Inferior parietal cortex (tissue), 1 donor: Measurements from ENCODE around the gene KRT81.
A peak's percentile ranks its signal among the peaks of the same experiment; 100 is the strongest.
"Not testable (repeated sequence)": the region's sequence is repeated elsewhere in the genome, so short reads cannot be mapped to it uniquely, and the experiment has no call there.

Source experiments
- DNase-seq: peaks from one replicate; pipeline ENCODE4 v3.0.0-alpha.2; 2016; ENCODE audit errors: extremely low spot score

KRT81 gene

GRCh38 chr12:52296572-52297215 is 5.4 kb upstream of the KRT81 start:
- DNase-seq: no peak

DNA sequence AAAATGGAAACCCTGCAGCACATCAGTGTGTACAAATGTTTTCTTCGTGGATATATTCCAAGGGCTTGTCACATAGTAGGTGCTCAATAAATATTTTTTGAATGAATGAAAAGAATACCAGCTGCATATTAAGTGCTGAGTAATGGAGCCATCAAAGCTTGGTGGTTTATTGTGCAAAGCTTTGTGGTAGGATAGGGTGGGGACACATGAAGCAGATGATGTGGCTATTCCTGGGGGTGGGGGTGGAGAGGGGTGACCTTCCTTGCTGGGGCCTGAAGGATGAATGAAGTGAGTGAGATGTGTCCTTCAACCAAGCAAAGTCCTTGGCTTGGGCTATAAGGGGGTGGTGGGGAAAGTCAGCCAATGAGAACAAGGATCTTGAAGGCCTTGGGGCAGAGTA is 4.3 kb upstream of the KRT81 start:
- DNase-seq: no peak

DNA sequence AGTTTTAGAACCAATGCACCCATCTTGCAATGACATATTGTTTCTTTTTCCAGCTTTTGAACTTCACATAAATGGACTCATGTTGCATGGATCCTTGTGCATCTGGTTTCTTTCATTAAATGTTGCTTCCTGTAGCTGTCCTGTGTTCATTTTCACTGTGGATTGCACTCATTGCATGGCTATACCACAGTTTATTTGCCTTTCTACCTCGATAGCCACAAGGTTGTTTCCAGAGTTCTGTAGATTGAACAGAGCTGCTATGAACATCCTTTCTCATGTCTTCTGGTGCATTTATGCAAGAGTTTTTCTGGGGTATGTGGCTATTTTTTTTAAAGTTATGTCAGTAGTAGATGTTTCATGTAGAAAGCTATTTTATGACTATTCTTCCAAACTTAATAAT is 3.5 kb upstream of the KRT81 start:
- no peak for DNase-seq

DNA sequence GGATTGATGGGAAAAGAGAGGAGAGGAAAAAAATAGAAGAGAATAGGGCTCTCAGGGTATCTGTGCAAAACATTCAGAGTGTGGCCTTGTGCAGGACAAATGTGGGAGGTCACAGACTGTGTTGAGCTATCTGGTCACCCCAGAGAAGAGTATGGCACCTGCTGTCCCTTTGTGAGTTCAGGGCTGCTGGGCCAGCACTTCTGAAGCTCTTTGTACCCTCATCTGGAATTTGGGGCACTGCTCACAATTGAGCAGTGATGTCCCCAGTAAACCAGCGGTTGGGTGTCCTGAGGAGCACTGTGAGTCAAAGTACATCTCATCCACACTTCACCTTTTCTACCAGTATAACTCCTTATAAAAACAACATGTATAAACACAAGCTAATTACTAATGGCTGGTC is 2.6 kb upstream of the KRT81 start:
- no peak for DNase-seq

GRCh38 chr12:52290483-52291134 is 725 bp downstream of the KRT81 start:
- DNase-seq: not testable (repeated sequence)

DNA sequence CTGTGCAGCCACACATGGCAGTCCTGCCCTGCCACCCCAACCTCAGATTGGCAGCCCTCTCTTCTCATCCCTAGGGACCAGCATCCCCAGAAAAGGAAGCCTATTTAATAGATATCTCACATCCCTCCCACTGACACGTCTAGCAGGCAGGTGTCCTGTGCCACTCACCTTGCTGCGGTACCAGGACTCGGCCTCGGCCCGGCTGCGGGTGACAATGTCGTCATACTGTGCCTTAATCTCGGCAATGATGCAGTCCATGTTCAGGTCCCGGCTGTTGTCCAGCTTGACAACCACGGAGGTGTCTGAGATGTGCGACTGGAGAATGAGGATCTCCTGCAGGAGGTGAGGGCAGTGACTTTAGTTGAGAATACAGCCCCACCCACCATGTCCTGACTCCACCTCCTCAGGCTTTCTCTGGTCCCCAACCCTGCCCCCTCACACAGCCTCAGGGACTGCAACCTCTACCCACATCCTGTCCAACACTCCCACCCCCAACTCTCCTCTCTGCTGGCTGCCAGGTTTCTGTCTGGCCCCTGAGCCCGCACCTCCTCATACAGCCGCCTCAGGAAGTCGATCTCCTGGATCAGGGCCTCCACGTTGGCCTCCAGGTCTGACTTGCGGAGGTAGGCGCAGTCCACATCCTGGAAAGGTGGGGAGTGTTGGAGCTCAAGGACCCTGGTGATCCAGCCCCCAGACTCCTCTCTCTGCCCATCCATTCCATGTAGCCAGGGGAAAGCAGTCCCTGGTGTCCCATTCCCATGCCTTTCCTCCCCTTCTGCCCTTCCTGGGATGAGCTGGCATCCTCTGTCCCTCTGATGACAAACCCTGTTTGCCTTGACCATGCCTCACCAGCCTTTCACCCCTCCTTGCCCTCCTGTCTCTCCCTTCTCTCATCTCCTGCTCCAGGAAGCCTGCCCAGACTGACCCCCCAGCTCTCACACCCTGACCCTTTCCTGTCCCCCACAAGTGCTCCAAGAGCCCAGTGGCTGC is 3.2 kb downstream of the KRT81 start:
- not testable (repeated sequence) for DNase-seq

DNA sequence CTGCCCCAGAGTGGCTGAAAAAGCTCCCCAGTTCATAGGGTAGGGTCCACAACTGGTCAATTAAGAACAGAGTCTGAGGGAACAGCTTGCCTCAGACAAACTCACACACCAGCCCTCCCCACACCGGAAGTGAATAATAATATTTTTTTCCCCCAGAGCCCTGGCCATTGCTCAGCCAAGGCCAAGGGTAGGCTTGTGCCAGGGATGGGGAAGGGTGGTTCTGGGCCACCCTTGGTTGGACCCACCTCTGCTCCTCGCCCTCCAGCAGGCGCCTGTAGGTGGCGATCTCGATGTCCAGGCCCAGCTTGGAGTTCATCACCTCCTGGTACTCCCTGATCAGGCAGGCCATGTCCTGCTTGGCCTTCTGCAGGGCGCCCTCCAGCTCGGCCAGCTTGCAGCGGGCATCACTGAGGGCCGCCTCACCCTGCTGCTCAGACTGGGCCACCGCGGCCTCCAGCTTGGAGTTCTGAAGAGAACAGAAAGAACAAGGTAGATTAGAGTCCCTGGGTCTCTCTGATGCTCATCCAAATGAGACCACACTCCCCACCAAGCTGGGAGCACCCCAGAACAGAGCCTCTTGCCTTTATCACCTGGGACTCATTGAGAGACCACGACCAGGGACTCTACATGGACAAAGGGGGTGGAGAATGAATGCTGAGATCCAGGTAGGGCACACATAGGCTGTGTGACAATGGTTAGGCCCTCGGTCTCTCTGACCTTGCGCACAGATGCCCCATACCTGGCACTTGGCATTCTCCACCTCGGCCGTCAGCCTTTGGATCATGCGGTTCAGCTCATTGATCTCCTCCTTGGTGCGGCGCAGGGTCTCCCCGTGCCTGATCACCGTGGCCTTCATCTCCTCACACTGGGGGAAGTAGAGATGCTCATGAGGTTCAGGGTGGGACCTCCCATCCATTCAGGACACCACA is 4.2 kb downstream of the KRT81 start:
- not testable (repeated sequence) for DNase-seq

DNA sequence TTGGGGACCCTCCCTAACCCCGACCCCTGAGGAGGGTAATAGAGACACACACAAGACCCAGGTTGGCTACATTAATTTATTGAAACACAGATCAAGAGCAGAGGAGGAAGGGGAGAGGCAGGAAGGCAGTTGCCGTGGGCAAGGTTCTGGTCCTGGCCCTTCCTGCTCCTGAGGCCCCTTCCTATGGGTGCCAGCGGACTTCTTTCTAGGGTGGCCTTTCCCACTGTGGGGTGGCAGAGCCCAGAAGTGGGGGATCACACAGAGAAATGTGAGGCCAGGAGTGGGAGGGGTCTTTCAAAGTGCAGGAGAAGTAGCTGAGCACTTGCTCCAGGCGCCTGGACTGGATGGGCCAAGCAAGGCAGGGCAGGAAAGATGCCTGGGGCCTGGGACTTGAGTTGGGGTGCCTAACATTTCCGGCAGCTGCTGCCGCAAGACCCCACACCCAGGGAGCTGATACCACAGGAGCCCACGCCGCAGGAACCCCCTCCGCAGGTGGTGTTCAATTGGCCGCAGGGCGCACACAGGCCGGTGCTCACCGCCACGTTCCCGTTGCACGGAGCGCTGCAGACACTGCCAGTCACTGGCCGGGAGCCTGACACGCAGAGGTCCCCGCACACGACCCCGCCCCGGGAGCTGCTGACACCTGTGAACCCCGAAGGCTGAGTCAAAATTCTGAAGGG is 5.3 kb downstream of the KRT81 start:
- DNase-seq: no peak

DNA sequence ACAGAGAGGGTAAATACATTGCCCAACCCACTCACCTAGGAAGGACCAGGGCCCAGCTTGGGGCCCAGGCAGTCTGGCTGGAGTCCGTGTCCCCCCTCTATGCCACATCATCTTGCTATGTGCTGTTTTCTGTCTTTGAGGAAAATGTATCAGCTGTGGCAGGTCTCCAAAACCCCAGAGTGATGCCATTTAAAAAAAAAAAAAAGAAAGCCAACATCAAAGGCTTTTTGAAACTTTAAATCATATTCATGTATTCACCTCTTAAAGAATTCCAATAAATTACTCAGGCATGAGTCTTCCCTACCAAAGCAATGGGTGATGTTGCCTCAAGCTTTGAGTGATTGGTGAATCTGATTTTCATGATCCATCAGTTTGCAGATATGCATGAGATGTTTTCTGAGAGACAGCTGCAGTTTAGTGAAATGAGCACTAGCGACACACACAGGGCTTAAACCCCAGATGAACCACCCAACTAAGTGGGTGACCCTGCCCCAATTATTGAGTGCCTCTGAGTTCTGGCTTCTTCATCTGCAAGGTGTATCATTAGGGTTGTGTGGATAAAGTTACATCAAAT is 6.1 kb downstream of the KRT81 start:
- DNase-seq: no peak

- no peak for DNase-seq
Observed at GRCh38 chr12:52284562-52285171, 6.7 kb downstream of the KRT81 start.

- DNase-seq: no peak
Observed at GRCh38 chr12:52280796-52281560, 10.4 kb downstream of the KRT81 start.

DNA sequence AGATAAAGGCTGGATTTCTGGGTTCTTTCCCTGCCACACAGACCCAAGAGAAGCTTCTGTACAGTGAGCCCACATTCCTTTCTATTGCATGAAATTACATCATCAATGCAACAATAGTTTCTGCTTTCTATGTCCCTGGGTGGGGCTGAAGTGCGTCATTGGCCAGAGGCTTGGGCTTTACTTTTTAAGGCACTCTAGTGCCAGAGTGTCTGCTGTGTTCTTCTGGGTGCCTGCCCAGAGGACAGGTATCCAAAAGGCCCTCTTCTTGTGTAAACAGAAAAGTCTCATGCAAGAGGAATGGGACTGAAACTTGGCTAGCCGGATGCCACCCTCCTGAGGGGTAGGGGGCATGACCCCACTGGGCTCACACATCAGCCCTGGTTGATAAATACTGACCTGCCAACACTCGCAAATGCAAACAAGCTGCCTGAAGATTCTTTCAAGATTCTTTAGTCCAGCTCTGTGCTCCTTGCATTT is 11.0 kb downstream of the KRT81 start:
- DNase-seq: no peak

DNA sequence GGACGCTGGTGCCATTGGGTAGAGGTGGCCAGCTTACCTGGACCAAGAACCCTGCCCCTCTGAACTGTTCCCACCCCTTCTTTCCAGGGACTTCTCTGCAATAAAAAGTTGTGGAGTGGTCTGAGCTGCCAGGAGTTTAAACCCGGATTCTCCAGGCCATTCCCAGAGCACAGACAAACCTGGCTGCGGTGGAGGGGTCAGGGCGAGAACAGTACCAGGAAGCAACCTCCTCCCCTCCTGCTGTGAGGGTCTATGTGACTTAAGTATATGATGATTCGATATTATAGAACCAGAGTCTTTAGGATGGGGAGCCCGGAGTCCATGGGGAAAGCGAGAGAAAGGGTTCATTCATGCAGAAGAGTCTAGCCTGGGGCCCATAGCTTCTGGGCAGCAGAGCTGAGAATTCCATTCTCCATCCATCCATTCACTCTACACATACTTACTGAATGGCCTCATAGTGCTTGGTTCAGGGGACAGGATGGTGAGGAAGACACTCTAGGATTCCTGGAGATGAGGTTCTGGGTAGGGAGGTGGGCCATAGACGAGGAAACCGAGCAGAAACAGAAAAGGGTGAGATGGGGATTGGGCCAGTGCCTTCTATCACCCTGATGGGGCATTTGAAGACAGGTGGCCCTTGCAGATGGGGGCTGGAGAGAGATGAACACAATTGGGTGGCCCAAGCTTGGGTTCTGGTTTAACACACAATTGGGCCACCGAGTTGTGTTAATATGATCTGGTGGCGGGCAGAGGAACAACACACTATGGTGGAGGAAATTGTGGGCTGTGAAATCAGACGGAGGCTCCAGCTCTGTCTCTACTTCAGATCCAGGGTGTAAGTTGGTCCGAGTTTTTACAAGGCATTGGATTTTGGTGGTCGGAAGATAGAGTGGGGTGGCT is 11.7 kb downstream of the KRT81 start:
- no peak for DNase-seq

- peak; percentile 75 for DNase-seq
Observed at GRCh38 chr12:52278575-52279421, 12.5 kb downstream of the KRT81 start.

DNA sequence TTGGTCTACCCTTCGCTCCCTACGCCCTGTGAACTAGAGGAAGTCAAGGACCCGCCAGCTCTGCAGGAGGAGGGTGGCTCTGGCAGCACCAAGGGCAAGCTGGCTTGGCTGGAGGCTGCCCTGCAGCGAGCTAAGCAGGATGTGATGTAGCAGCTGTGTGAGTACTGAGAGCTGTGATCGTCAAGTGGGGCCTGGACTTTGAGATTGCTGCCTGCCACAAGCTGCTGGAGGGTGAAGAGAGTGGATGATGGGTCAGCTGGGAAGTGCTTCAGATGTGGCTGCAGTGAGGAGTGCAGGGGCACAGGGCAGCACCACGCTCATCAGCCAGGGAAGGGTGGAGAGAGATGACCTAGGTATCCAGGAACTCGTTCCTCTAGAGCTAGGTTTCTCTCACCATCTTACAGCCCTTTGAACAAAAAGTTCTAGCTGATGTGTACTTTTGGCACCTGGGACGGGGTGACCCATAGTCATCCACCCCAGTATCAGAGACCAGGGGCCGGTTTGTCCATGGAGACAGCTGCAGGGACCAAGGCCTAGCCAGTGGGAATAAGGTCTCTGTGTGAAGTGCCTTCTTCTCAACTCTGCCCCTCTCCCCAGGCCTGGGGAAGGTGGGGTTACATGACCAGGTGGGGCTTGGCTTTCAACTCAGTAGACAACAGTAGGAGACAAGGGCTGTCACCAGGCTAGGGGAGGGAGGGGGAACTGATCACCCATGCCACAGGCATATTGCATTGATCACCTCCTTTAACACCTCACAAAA is 13.7 kb downstream of the KRT81 start:
- DNase-seq: no peak

GRCh38 chr12:52275686-52276085 is 15.6 kb downstream of the KRT81 start:
- DNase-seq: no peak
